GM10847 (cell line): ENCODE results near the gene MAB21L4.

Source experiments
- POLR2A ChIP-seq: IDR thresholded peaks from 2 replicates; pipeline ENCODE4 v1.6.1; 2011; ENCODE audit not compliant: insufficient read length; ENCODE audit errors: extremely low read depth

Gene MAB21L4

DNA sequence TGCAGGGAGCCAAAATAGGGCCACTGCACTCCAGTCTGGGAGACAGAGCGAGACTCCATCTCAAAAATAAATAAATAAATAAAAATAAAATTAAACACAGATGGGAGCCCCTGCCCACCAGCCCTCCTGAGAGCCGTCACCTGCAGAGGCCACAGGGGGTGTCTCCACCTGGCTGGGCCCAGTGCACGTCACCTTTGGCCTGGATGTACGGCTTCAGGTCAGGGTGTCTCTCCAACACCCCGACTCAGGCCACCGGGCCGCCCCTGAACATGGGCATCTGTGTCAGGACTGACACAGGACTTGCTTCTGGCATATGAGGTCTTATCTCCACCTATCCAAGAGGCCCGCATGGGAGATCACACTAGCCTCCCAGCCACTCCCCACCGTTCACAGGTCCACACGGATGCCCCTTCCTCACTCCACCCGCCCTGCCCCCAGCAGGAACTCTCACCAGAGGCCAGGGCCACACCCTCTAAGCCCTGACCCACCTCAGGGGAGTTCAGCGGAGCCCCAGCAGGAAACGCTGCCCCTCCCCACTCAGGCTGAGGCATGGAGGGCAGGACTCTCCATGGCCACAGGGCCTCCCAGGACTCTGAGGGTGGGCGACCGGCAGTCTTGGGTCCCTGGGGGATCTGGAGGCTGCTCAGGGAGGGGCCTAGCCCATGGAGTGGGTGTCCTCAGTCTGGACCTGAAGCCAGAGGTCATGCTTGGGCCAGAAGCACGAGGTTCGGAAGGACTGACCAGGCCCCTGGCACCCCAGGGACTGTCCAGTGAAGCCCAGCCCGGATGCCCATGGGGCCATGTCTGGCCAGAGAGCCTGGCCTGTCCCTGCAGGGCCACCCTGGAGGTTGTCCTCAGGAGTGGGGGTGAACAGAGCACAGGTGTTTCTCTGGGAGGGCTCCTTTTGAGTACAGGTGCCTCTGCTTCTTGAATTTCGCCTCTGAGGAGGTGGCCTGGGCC lies 8.5 kb upstream of the MAB21L4 start:
- TF ChIP-seq POLR2A, result no peak

DNA sequence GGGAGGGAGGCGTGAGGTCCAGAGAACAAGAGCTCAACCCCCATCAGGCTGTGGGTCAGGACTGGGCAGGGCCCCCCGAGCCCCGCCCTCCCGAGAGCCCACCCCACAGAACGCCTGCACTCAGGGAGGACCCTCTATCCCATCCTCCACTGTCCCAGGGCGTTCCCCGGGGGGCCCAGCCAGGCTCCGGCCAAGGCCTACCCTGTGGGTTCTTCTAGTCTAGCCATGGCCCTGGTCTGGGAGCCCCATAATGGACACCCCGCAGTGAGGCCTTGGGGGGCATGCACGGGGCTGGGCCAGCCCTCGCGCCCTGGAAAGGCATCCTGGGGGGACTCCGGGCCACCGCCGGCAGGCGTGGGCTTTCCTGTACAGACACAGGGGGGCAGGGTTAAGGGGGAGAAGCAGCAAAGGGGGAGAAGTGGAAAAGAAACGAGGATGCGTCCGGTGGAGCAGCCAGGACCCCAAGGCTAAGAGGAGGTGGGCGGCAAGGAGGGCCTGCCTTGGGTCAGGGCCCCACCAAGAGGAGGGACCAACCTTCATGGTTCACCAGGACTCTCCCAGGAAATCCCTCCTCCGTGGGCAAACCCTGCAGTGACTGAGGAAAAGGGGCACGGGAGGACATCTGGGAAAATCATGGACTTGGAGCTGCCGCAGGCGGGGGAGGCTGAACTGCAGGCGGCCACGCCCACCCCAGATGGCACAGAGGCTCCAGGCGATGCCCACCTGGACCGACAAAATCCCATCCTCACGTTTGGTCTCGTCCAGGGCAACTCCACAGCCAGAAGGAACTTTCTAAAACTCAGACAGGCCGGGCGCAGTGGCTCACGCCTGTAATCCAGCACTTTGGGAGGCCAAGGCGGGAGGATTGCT lies 7.5 kb upstream of the MAB21L4 start:
- no peak for TF ChIP-seq POLR2A

- no peak for TF ChIP-seq POLR2A
Measured at GRCh38 chr2:240902615-240903041, 6.7 kb upstream of the MAB21L4 start.

DNA sequence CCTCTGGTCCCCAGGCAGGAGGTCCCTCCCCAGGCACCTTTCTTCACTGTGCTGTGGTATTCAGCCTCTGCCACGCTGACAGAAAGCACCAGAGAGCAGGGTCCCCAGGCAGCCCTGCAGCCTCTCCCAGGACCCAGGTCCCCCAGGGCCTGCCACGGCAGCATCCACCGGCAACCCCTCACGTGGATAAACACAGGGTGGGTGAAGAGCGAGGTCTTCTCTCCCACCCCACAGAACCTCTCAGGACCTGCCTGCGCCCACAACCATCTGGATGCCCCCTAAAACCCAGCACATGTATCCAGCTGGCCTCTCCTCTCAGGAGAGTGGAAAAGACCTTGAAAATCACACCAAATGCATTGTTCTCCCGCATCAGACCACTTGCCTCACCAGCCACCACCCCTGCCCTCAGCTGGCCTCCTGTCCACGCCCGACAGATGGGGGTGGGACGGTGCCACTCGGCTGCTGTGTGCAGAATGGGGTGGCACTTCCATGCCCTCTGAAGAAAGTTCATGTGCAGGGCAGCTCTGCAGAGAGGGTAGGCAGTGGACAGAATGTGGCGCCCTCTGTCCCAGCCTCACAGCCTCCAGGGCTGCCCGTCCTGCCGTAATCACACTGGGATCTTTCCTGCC lies 6.1 kb upstream of the MAB21L4 start:
- TF ChIP-seq POLR2A, result no peak

GRCh38 chr2:240900141-240900860 lies 4.3 kb upstream of the MAB21L4 start:
- TF ChIP-seq POLR2A, result no peak

- TF ChIP-seq POLR2A, result no peak
Measured at GRCh38 chr2:240899468-240899865, 3.5 kb upstream of the MAB21L4 start.

DNA sequence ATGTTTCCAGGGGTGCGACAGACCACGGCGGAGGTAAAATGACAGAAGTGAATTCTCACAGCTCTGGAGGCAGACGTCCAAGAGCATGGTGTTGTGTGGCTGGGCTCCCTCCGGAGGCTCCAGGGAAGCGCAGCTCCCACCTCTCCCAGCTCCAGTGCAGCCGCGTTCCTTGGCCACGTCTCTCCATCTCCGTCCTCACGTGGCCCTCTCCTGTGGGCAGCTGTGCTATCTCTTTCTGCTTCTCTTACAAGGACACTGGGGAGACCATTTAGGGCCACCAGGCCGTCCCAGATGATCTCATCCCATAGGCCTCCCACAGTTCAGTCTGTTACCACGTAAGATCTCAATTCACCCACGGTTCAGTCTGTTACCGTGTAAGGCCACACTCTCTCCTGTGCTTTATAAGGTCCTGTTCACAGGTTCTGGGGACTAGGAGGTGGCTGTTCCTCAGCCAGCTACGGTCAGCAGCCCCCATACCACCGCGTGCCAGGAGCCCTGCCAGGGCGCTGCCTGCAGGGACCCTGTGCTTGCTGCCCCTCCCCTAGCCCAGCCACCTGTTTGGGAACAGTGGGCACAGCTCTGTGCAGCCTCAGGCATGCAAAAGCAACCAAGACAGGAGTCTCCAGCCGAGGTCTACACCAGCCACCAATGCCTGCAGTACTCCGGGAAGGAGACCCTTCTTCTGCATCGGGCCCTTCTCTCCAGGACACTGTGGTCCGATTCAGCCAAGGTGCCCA lies 2.9 kb upstream of the MAB21L4 start:
- no peak for TF ChIP-seq POLR2A

DNA sequence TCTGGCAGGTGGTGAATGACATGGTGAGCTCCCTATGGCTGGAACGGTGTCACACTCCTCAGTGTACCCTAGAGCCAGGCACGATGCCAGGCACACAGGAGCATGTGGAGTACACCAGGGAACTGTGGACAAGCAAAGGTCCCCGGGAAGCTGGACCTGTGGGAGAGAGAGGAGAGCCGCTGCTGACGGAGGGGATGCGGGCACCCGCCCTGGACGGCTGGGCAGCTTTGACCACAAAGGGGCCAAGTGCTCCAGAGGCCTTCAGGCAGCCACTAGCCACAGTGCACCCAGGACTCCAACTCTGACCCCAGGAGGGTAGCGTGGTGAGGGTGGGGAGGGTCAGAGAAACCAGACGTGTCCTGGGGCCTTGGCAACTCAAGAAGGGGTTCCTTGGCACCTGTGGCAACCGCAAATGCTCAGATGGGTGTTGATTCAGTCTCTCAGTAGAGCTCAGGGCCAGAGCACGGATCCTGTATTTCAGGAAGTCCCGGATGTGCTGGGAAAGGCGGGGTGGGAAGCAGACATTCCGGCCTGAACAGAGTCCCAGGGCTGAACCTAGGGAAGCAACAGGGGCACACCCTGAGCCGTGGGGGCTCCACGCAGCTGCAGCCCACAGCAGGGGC lies 2.3 kb upstream of the MAB21L4 start:
- no peak for TF ChIP-seq POLR2A

DNA sequence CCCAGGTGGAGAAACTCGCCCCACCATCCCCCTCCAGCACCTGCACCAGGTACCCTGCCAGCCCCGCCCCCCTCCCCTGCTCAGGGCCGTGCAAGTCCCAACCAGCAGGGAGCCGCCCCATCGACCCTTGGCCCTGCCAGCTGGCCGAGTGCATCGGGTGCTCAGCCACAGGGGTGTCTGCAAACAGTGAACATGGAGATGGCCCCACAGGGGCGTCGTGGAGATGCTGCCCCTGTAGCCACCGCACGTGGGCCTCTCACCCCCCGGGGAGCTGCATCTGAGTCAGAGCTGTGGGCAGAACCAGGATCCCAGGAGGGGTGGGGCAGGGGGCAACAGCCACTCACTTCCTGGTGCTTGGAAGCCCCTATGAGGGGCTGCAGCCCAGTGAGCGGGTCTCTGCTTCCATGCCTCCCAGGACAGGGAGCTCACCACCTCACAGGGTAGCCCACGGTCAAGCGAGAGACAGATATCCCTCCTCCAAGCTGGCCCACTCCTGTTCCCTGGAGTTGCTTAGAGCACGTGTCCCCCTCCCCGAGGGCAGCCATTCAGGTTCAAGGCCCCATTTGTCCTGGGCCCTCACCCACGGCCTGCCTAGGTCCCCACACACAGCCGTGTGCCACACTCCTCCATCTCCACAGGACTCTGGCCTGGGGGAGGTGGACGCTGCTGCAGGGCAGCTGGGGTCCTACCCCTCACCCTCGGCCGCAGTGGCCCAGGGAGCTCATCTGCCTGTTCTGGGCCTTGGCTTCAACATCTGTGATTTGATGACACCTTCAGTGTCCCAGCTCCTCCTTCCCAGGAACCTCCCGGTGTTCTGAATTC lies 1.1 kb upstream of the MAB21L4 start:
- no peak for TF ChIP-seq POLR2A

DNA sequence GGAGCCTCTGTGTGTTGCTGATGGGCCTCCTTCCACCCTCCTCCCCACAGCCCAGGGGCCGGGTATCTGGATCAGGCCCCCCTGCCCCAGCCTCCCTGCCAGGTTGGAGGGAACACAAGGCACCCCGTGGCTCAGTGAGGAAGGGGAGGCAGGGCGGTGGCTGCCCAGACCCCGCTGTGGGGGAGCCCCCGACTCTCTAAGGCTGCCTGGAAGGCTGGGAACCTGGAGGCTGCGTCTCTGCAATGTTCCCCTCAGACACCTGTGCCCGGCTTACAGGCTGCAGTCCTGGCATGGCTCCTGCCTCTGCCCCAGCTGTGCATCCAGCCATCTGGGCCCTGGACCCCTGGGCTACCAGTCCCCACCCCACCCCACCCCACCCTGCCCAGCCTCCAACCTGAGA lies 438 bp upstream of the MAB21L4 start:
- TF ChIP-seq POLR2A, result no peak

- TF ChIP-seq POLR2A, result no peak
Measured at GRCh38 chr2:240894836-240895558, 959 bp downstream of the MAB21L4 start.

DNA sequence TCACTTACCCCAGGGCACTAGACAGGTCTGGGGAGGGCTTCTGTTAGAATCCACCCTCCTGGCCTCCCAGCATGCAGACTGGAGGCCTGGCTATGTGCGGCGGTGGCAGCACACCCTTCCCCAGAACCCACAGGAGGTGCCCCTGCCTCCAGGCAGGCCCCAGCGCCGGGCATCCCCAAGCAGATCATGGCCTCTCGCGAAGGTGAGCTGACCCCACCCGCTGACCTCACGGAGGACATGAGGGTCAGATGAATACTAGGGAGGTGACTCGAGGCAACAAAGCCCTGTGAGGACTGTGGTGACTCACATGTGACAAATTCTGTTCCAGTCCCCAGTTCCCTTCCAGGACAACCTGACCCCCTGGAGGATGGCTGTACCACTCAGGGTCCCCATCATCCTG lies 1.9 kb downstream of the MAB21L4 start:
- TF ChIP-seq POLR2A, result no peak
